Uterus (tissue), 4 donors: ENCODE data around the gene COL28A1. TPM values are rescaled to one million over a fixed set of nuclear protein-coding genes. Genes with fewer than 3 reads are reported as not detected.

Source experiments
- DNase-seq, 2 donors: peaks; one replicate each; pipeline ENCODE4 v3.0.0-alpha.2; 2019 to 2020
- H3K27ac ChIP-seq, 2 donors: fragments of 200-600 bp; sonication (generic); 1 replicate in 1 of 2; 2 replicates in 1 of 2; pipeline ENCODE4 v1.5.1; 2016 to 2018
- H3K27me3 ChIP-seq, 2 donors: fragments of 200-600 bp; sonication (generic); one replicate each; pipeline ENCODE4 v1.5.1; 2018 to 2019; ENCODE audit warnings: control low read depth in 1 of 2
- H3K36me3 ChIP-seq, 2 donors: fragments of 200-600 bp; sonication (generic); one replicate each; pipeline ENCODE4 v1.5.1; 2019; ENCODE audit warnings: control low read depth in 1 of 2
- H3K4me1 ChIP-seq, 2 donors: fragments of 200-600 bp; sonication (generic); one replicate each; pipeline ENCODE4 v1.5.1; 2018 to 2019; ENCODE audit warnings: control low read depth in 1 of 2
- H3K4me3 ChIP-seq, 2 donors: fragments of 200-600 bp; sonication (generic); 1 replicate in 1 of 2; 2 replicates in 1 of 2; pipeline ENCODE4 v1.5.1; 2018 to 2019; ENCODE audit warnings: mild to moderate bottlenecking in 1 of 2
- H3K9me3 ChIP-seq, 2 donors: fragments of 200-600 bp; sonication (generic); one replicate each; pipeline ENCODE4 v1.5.1; 2019; ENCODE audit warnings: control low read depth in 1 of 2
- CTCF ChIP-seq, 4 experiments: fragments of 200-600 bp in 2 of 4; fragments of 450-650 bp in 2 of 4; sonication (generic) in 2 of 4; IDR thresholded peaks; one replicate each; pipeline ENCODE4 v1.5.1; 2016 to 2019; ENCODE audit warnings: antibody characterized with exemption in 4 of 4, mild to moderate bottlenecking in 2 of 4, moderate library complexity in 1 of 4
- POLR2A ChIP-seq, 2 donors: fragments of 450-650 bp; IDR thresholded peaks; one replicate each; pipeline ENCODE4 v1.6.1; 2016; ENCODE audit warnings: antibody characterized with exemption in 2 of 2, mild to moderate bottlenecking in 1 of 2, moderate library complexity in 1 of 2
- intact Hi-C: fragments of 100-400 bp; cut with DNase I; formaldehyde crosslinking; loops from one replicate; pipeline ENCODE4 v1.15.1; 2023; ENCODE audit warnings: low total_unique reads
- total RNA-seq, 4 donors: library from RNA; depleted of rRNA in 3 of 4; stranded (reverse); fragments of >200 nt in 3 of 4; gene quantifications; one replicate each; pipeline versions ENCODE4 v1.1.0 to v1.2.4, GENCODE V29; 2014 to 2023
- donor health status: DM: yes; HTN: yes; CAD: no.

The COL28A1 gene
- total RNA-seq, 4 donors from 2014 or later = 0.26 to 6.8 (median 1.7) TPM

DNA sequence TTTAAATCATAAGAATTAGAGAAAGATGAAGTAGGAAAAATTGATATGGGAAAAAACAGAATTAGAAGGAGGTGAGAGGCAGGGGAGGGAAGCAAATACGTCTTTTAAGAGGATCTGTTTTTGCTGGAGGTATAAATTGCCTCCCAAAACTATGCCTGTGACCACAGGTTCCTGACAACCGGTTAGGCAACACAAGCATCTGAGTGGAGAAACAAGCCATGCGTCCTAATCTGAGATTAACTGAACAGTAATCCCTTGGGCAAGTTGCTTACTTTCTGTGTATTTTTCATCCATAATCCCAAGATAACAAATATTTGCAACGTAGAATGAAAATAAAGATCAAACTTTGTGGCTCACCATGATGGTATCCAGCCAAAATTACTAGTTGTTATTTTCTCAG is 204.2 kb downstream of the COL28A1 start:
- intact Hi-C loops = no loop called here
- H3K27me3 ChIP-seq = no peaks in the 10 kb centered on the region
- no peak overlapping the region for H3K4me3 ChIP-seq
- no peak for DNase-seq
- H3K27ac ChIP-seq = no peak overlapping the region
- no peaks in the 10 kb centered on the region for H3K36me3 ChIP-seq
- TF ChIP-seq POLR2A (IDR thresholded peaks at IDR 0.05) (no peak), CTCF (IDR thresholded peaks at IDR 0.05) (no peak)
- no peaks in the 10 kb centered on the region for H3K9me3 ChIP-seq
- no peaks in the 10 kb centered on the region for H3K4me1 ChIP-seq

DNA sequence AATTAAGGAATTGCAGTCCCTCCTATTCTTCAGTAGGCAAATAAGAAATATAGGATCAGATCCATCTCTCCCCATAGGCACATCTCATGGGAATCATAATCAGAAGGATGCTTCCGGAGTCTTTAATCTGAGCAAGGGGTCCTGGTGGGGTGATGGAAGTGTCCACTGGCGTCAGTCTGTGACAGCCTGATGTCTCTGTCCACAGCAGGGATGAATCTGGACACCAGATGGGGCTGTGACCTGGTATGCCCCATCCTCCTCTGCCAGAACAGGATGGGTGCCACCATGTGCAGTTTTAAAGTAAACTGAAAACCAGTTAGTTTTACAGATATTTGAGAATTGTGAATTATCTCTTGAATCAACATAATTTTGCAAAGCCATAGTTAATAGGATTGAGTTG is 204.7 kb downstream of the COL28A1 start:
- Histone ChIP-seq H3K4me3 (no peak overlapping the region), H3K27ac (no peak overlapping the region), H3K36me3 (no peaks in the 10 kb centered on the region), H3K27me3 (no peaks in the 10 kb centered on the region), H3K9me3 (no peaks in the 10 kb centered on the region), H3K4me1 (no peaks in the 10 kb centered on the region)
- DNase-seq = no peak
- TF ChIP-seq POLR2A (IDR thresholded peaks at IDR 0.05) = no peak
- TF ChIP-seq CTCF (IDR thresholded peaks at IDR 0.05) = no peak
- intact Hi-C loops = no loop called here

- no peaks in the 10 kb centered on the region for H3K4me1 ChIP-seq
- no peaks in the 10 kb centered on the region for H3K36me3 ChIP-seq
- no peak overlapping the region for H3K27ac ChIP-seq
- no peaks in the 10 kb centered on the region for H3K27me3 ChIP-seq
- TF ChIP-seq POLR2A (IDR thresholded peaks at IDR 0.05) (no peak), CTCF (IDR thresholded peaks at IDR 0.05) (no peak)
- no peak for DNase-seq
- no peak overlapping the region for H3K4me3 ChIP-seq
- intact Hi-C loops = no loop called here
- no peaks in the 10 kb centered on the region for H3K9me3 ChIP-seq
Measured at GRCh38 chr7:7329326-7329725, 206.3 kb downstream of the COL28A1 start.

- intact Hi-C loops = no loop called here
- Histone ChIP-seq H3K4me3 (no peak overlapping the region), H3K27ac (no peak overlapping the region), H3K4me1 (no peaks in the 10 kb centered on the region), H3K9me3 (no peaks in the 10 kb centered on the region), H3K27me3 (no peaks in the 10 kb centered on the region), H3K36me3 (no peaks in the 10 kb centered on the region)
- TF ChIP-seq POLR2A (IDR thresholded peaks at IDR 0.05) (no peak), CTCF (IDR thresholded peaks at IDR 0.05) (no peak)
- DNase-seq = no peak
Measured at GRCh38 chr7:7327423-7327822, 208.2 kb downstream of the COL28A1 start.

DNA sequence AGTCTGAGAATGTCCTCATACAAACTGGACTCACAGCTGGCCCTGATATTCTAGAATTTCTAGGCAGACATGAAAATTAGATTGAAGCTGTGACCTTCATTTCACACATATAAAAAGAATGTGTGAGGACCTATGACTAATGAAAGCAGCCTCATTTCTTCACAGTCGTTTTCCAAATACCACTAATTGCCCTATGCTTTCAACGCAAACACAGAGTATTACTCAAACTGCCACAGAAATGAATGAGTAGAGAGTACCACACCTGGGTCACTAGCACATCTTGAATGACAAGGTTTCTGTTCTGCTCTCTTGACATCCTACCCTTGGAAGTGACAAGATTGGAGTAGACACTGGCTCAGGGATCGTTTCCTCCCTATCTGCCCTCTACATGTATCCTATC is 211.0 kb downstream of the COL28A1 start:
- DNase-seq = no peak
- no peaks in the 10 kb centered on the region for H3K36me3 ChIP-seq
- H3K27me3 ChIP-seq = no peaks in the 10 kb centered on the region
- no peak overlapping the region for H3K4me3 ChIP-seq
- no peaks in the 10 kb centered on the region for H3K4me1 ChIP-seq
- H3K27ac ChIP-seq = no peak overlapping the region
- intact Hi-C loops = no loop called here
- H3K9me3 ChIP-seq = no peaks in the 10 kb centered on the region
- TF ChIP-seq POLR2A (IDR thresholded peaks at IDR 0.05) = no peak
- no peak for TF ChIP-seq CTCF (IDR thresholded peaks at IDR 0.05)
